Measurements from ENCODE around the gene F2RL3.

DNA sequence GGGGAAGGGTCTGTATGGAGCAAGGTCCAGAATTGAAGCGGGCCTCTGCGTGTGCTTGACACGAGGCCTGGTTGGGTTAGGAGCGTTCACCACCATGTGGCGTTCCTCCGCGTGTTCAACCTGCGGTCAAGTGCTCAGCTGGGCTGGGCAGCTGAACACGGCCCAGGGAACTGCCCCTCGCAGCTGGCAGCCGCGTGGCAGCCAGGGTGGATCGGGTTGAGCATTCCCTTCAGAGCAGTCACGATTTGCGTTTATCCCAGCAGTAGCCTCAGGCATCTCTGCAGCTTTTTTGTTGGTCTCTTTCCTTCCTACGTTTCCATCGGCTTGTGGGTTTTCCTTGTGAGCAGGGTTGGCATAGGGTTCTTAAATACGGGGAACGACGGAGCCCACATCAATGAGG, 28.7 kb upstream of the F2RL3 start:
- TF ChIP-seq, protein P1, sequence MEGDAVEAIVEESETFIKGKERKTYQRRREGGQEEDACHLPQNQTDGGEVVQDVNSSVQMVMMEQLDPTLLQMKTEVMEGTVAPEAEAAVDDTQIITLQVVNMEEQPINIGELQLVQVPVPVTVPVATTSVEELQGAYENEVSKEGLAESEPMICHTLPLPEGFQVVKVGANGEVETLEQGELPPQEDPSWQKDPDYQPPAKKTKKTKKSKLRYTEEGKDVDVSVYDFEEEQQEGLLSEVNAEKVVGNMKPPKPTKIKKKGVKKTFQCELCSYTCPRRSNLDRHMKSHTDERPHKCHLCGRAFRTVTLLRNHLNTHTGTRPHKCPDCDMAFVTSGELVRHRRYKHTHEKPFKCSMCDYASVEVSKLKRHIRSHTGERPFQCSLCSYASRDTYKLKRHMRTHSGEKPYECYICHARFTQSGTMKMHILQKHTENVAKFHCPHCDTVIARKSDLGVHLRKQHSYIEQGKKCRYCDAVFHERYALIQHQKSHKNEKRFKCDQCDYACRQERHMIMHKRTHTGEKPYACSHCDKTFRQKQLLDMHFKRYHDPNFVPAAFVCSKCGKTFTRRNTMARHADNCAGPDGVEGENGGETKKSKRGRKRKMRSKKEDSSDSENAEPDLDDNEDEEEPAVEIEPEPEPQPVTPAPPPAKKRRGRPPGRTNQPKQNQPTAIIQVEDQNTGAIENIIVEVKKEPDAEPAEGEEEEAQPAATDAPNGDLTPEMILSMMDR (IDR thresholded peaks at IDR 0.05), result no peak
- TF ChIP-seq POLR2A (IDR thresholded peaks at IDR 0.05), result no peak
